ENCODE data around the gene HDAC9. TPM values are rescaled to one million over a fixed set of nuclear protein-coding genes. Genes with fewer than 3 reads are reported as not detected.

HDAC9 gene
- total and polyA plus RNA-seq, 12 donors = 2.6 to 23.1 (median 7.5) TPM

DNA sequence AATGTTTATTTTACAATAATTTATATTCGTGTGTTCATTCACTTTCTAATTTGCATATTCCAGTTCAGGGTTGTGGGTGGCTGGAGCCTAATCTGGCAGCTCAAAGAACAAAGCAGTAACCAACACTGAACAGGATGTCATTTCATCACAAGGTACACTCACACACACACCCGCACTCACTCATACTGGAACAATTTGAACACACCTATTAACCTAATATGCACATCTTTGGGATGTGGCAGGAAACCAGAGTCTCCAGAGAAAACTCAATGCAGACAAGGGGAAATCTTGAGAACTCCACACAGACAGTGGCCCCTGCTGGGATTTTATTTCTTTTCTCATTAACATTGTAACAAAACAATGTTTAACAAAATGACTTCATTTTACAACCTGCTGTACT, 524.5 kb downstream of the HDAC9 start:
- intact Hi-C loops (cut with DNase I) = no loop called here
- no peak for DNase-seq
- TF ChIP-seq POLR2A (IDR thresholded peaks at IDR 0.05) = no peak
- TF ChIP-seq, protein P1, sequence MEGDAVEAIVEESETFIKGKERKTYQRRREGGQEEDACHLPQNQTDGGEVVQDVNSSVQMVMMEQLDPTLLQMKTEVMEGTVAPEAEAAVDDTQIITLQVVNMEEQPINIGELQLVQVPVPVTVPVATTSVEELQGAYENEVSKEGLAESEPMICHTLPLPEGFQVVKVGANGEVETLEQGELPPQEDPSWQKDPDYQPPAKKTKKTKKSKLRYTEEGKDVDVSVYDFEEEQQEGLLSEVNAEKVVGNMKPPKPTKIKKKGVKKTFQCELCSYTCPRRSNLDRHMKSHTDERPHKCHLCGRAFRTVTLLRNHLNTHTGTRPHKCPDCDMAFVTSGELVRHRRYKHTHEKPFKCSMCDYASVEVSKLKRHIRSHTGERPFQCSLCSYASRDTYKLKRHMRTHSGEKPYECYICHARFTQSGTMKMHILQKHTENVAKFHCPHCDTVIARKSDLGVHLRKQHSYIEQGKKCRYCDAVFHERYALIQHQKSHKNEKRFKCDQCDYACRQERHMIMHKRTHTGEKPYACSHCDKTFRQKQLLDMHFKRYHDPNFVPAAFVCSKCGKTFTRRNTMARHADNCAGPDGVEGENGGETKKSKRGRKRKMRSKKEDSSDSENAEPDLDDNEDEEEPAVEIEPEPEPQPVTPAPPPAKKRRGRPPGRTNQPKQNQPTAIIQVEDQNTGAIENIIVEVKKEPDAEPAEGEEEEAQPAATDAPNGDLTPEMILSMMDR (IDR thresholded peaks at IDR 0.05) = no peak
- no peaks in the 10 kb centered on the region for H3K4me1 ChIP-seq (replicated peaks in 1 of 2)
- no peaks in the 10 kb centered on the region for H3K9me3 ChIP-seq (replicated peaks in 1 of 3)
- no peak overlapping the region for H3K4me3 ChIP-seq
- no peaks in the 10 kb centered on the region for H3K27me3 ChIP-seq
- H3K36me3 ChIP-seq (replicated peaks in 1 of 2) = no peaks in the 10 kb centered on the region
- H3K27ac ChIP-seq = no peak overlapping the region
- 66 to 82% (median 75%) methylated on average over 2 of the region's 2 CpGs for WGBS, 4 donors

GRCh38 chr7:19020711-19021110, 525.2 kb downstream of the HDAC9 start:
- no peaks in the 10 kb centered on the region for H3K4me1 ChIP-seq (replicated peaks in 1 of 2)
- no peaks in the 10 kb centered on the region for H3K36me3 ChIP-seq (replicated peaks in 1 of 2)
- H3K27ac ChIP-seq = no peak overlapping the region
- no peaks in the 10 kb centered on the region for H3K27me3 ChIP-seq
- no peak overlapping the region for H3K4me3 ChIP-seq
- TF ChIP-seq, protein P1 (IDR thresholded peaks at IDR 0.05) = no peak
- TF ChIP-seq POLR2A (IDR thresholded peaks at IDR 0.05) = no peak
- intact Hi-C loops (cut with DNase I) = no loop called here
- no peaks in the 10 kb centered on the region for H3K9me3 ChIP-seq (replicated peaks in 1 of 3)
- WGBS, 4 donors = 64 to 75% (median 66%) methylated on average over 2 of the region's 2 CpGs
- DNase-seq = no peak

- H3K4me1 ChIP-seq (replicated peaks in 1 of 2) = no peaks in the 10 kb centered on the region
- no peak overlapping the region for H3K4me3 ChIP-seq
- no peak for DNase-seq
- 86 to 95% (median 93%) methylated on average over 3 of the region's 3 CpGs for WGBS, 4 donors
- intact Hi-C loops (cut with DNase I) = no loop called here
- H3K9me3 ChIP-seq (replicated peaks in 1 of 3) = no peaks in the 10 kb centered on the region
- no peak for TF ChIP-seq POLR2A (IDR thresholded peaks at IDR 0.05)
- TF ChIP-seq, protein P1 (IDR thresholded peaks at IDR 0.05) = no peak
- H3K27me3 ChIP-seq = no peaks in the 10 kb centered on the region
- no peaks in the 10 kb centered on the region for H3K36me3 ChIP-seq (replicated peaks in 1 of 2)
- no peak overlapping the region for H3K27ac ChIP-seq
Observed at GRCh38 chr7:19023477-19023876, 527.9 kb downstream of the HDAC9 start.

DNA sequence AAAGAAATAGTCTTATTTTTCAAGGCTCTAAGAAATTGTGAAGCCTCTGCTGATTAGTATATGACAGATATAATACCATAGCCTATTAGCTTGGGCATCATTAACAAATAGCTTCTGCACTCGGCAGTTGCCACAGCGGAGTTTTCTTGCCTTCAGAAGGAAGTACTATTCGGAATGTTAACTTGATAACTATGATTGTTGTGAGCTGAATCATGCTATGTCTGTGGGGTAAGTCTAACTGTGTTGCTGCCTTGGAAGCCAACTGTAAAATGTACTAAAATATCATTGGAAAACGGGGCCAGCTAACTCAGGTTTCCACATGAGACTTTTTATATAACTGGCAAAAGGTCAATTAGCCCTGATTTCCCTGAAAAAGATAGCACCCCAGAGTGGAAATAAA, 528.7 kb downstream of the HDAC9 start:
- Histone ChIP-seq H3K4me1 (replicated peaks in 1 of 2) (no peaks in the 10 kb centered on the region), H3K4me3 (no peak overlapping the region), H3K36me3 (replicated peaks in 1 of 2) (no peaks in the 10 kb centered on the region), H3K9me3 (replicated peaks in 1 of 3) (no peaks in the 10 kb centered on the region), H3K27me3 (no peaks in the 10 kb centered on the region), H3K27ac (no peak overlapping the region)
- DNase-seq = no peak
- WGBS, 4 donors = 49 to 85% (median 66%) methylated on average over 4 of the region's 4 CpGs
- TF ChIP-seq, protein P1 (IDR thresholded peaks at IDR 0.05) = no peak
- no peak for TF ChIP-seq POLR2A (IDR thresholded peaks at IDR 0.05)
- intact Hi-C loops (cut with DNase I) = no loop called here

Data from adrenal gland (tissue), 12 donors.